PFSK-1 (cell line): ENCODE data around the gene CLTRN.

Experiments used
- POLR2AphosphoS5 ChIP-seq: IDR thresholded peaks from 2 replicates; pipeline ENCODE4 v1.6.1; 2012; ENCODE audit warnings: low read depth, mild to moderate bottlenecking, control low read depth, low read length, moderate library complexity
- TAF1 ChIP-seq: IDR thresholded peaks from 2 replicates; pipeline ENCODE4 v1.6.1; 2012; ENCODE audit warnings: low read length, control low read depth, borderline replicate concordance; ENCODE audit not compliant: insufficient read depth
- TF ChIP-seq, protein P1 (sequence below), 2 experiments: IDR thresholded peaks; 2 replicates each; pipeline versions ENCODE4 v1.6.1 to v1.8.0; 2011 to 2012; ENCODE audit warnings: low read depth in 2 of 2, low read length in 2 of 2, control low read depth in 1 of 2, inconsistent platforms in 1 of 2, mild to moderate bottlenecking in 1 of 2, moderate library complexity in 1 of 2; ENCODE audit not compliant: insufficient read depth in 1 of 2

DNA sequence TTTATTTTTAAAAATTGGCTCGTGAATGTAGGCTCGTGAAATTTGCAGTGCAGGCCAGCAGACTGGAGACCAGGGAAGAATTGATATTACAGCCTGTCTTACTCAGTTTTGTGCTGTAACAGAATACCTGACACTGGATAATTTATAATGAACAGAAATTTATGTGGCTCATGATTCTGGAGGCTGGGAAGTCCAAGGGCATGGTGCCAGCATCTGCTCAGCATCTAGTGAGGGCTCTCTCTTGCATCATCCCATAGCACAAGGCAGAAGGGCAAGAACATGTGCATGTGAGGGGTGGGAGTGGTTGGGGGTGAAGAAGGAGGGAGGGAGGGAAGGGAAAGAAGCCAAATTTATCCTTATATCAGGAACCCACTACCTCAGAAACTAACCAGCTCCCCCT is 13.7 kb upstream of the CLTRN start:
- TF ChIP-seq TAF1, result no peak
- TF ChIP-seq POLR2AphosphoS5, result no peak
- TF ChIP-seq, protein P1, sequence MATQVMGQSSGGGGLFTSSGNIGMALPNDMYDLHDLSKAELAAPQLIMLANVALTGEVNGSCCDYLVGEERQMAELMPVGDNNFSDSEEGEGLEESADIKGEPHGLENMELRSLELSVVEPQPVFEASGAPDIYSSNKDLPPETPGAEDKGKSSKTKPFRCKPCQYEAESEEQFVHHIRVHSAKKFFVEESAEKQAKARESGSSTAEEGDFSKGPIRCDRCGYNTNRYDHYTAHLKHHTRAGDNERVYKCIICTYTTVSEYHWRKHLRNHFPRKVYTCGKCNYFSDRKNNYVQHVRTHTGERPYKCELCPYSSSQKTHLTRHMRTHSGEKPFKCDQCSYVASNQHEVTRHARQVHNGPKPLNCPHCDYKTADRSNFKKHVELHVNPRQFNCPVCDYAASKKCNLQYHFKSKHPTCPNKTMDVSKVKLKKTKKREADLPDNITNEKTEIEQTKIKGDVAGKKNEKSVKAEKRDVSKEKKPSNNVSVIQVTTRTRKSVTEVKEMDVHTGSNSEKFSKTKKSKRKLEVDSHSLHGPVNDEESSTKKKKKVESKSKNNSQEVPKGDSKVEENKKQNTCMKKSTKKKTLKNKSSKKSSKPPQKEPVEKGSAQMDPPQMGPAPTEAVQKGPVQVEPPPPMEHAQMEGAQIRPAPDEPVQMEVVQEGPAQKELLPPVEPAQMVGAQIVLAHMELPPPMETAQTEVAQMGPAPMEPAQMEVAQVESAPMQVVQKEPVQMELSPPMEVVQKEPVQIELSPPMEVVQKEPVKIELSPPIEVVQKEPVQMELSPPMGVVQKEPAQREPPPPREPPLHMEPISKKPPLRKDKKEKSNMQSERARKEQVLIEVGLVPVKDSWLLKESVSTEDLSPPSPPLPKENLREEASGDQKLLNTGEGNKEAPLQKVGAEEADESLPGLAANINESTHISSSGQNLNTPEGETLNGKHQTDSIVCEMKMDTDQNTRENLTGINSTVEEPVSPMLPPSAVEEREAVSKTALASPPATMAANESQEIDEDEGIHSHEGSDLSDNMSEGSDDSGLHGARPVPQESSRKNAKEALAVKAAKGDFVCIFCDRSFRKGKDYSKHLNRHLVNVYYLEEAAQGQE (IDR thresholded peaks at IDR 0.05; ENCODE audit: insufficient read depth in 1 of 2, low read depth in 2 of 2, low read length in 2 of 2), result no peak
